AG20443 (cell line): ENCODE results near the gene GLIS1.

Experiments
- DNase-seq: peaks from one replicate; pipeline ENCODE4 v3.0.0; 2012; ENCODE audit warnings: low spot score, mixed read lengths

The GLIS1 gene

DNA sequence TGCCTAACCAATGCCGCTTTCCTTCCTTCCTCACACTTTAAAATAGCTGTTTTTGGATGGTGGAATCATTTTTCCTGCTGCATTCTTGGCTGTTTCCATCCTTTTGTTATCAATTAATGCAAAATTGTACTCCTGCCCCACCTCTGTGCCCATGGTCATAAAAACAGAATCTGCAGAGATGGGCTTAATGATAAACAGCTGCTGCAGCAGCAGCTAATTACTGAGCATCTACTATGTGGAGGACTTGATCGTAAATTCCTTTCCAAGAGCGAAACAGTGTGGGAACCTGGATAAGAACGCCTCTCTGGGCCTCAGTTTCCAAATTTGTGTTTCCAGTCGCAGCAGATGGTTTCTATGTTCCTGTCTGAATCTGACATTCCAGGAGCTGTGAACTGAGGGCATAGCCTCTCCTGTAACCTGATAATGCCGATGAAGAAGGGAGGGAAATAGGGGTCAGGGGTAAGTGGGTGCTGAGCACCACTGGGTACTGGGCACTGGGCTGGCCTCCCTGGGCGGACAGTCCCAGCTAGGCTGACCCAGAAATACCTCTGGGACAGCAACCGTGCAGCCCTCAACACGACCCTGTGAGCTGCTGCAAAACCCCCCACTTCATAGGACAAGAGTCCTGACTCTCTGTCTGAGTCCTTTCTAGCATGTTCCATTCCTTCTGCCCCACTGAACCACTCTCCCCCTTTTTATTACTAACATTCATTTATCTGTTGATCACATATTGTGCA, 158.1 kb downstream of the GLIS1 start:
- DNase-seq, result no peak

- DNase-seq, result no peak
These were observed 159.0 kb downstream of the GLIS1 start for GRCh38 chr1:53580009-53580400.

DNA sequence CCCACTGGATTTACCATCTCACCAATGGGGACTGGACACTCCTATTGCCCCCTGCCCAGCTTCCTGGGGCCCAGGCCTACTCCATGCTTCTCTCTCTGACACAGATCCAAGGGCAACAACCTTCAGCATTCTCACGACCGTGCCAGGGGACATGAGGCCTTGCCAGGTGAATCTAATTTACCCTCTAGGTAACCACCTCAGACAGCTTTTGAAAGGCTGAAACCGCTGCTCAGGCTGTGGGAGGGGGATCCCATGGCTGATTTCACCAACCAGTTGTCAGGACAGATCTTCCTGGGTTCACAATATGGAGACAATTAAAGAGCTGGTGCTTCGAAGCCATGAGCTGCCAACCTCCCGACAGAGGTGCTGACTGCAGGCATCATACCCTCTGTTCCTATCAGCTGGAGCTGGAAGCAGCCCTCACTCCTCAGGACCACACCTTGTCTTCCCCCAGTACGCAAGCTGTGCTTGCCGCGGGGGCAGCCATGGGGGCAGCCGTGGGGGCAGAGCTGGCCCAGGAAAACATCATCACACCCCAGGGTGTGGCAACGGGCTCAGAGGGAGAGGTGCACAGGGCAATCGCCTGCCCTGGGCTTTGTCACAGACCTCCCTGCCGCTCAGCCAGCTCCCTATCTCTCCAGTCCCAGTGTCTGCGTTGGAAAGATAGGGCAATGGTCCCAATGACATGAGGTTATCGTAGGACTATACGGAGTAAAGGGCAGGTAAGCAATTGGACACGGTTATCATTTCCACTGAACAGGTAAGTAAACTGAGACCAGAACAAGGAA, 159.5 kb downstream of the GLIS1 start:
- DNase-seq, result no peak

- DNase-seq, result no peak
These were observed 160.6 kb downstream of the GLIS1 start for GRCh38 chr1:53578358-53578757.

DNA sequence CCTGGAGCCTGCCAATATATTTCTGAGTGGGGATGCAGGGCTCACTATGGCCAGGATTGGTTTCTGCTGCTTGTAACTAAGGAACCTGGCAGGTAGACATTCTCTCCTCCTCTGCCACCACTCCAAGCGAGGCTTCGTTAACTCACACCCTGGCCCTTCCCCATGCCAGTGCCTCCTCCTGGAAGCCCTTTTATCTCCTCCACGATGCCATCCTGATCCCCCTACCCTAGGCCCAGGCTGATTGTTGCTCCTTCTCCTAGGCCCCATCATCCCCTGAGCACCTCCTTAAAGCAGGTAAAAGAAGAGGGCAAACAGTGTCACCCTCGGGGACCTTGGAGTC, 161.2 kb downstream of the GLIS1 start:
- DNase-seq, result no peak

- no peak for DNase-seq
These were observed 161.9 kb downstream of the GLIS1 start for GRCh38 chr1:53576866-53577760.

GRCh38 chr1:53576381-53576801, 162.6 kb downstream of the GLIS1 start:
- DNase-seq, result no peak

DNA sequence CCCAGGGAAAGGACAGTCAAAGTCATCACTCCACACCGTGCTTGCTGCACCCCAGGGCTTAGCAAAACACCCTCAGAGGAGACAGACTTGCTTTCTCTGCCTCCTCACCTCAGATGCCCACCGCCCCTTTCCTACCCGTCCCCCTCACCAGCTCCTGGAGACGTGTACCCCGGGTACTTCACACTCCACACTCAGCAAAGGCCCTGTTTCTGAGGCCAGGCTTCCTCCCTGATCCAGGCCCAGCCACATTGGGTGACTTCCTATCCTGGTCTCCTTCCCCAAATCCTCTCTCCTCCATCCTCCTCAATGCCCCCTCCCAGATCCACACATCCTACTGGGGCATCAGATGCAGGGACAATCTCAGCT, 163.0 kb downstream of the GLIS1 start:
- no peak for DNase-seq

- DNase-seq, result no peak
These were observed 163.6 kb downstream of the GLIS1 start for GRCh38 chr1:53575141-53575954.

GRCh38 chr1:53574621-53575020, 164.3 kb downstream of the GLIS1 start:
- DNase-seq, result no peak

GRCh38 chr1:53573931-53574330, 165.0 kb downstream of the GLIS1 start:
- DNase-seq, result no peak

DNA sequence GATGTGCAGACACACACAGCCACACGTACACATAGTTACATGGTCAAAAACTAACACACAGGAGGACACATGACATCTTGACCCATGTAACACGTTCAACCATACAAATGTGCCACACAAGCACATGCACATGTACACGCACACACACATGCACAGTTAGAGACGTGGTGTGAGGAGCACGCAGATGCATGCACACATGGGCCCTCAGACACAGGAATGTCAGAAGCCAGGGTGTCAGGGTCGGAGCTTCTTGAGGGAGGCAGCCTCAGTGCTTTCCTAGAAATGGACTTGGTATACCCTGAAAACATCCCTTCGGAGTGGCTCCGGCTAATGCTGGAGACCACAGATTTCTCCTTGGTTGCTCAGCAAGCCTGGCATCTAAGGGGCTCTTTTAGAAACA, 165.4 kb downstream of the GLIS1 start:
- no peak for DNase-seq

DNA sequence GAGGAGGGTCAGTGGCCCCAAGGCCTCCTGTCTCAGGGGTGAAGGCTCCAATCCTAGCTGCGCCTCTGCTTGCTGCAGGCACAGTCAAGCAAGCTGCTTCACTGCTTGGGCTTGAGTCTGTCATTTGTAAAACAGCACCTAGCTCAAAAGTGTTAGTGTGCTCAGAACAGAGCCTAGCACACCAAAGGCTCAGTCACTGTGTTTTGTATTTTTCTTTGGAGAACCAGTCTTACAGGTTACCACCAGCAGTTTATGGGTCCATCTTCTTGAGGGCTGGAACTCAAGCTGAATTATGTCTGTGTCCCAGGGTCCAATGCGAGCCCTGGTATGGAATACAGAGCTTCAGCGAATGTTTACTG, 166.2 kb downstream of the GLIS1 start:
- no peak for DNase-seq

- DNase-seq, result peak; percentile 88
These were observed 166.7 kb downstream of the GLIS1 start for GRCh38 chr1:53572065-53572814.

GRCh38 chr1:53568540-53568939, 170.4 kb downstream of the GLIS1 start:
- no peak for DNase-seq

DNA sequence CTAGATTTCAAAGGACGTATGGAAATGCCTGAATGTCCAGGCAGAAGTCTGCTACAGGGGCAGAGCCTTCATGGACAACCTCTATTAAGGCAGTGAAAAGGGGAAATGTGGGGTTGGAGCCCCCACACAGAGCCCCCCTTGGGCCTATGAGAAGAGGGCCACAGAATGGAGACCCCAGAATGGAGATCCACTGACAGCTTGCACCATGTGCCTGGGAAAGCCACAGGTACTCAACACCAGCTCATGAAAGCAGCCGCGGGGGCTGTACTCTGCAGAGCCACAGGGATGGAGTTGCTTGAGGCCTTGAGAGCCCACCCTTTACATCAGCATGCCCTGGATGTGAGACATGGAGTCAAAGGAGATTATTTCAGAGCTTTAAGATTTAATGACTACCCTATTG, 171.1 kb downstream of the GLIS1 start:
- no peak for DNase-seq

DNA sequence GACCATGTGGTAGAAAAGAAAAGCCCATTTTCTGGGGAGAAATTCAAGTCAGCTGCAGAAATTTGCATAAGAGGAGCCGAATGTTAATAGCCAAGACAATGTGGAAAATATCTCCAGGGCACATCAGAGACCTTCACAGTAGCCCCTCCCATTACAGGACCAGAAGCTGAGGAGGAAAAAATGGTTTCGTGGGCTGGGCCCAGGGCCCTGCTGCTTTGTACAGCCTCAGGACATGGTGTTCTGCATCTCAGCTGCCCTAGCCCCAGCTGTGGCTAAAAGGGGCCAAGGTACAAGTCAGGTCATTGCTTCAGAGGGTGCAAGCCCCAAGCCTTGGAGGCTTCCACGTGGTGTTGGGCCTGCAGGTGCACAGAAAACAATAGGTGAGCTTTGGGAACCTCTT, 171.5 kb downstream of the GLIS1 start:
- no peak for DNase-seq

GRCh38 chr1:53563611-53564010, 175.4 kb downstream of the GLIS1 start:
- DNase-seq, result no peak

GRCh38 chr1:53562981-53563379, 176.0 kb downstream of the GLIS1 start:
- DNase-seq, result no peak

DNA sequence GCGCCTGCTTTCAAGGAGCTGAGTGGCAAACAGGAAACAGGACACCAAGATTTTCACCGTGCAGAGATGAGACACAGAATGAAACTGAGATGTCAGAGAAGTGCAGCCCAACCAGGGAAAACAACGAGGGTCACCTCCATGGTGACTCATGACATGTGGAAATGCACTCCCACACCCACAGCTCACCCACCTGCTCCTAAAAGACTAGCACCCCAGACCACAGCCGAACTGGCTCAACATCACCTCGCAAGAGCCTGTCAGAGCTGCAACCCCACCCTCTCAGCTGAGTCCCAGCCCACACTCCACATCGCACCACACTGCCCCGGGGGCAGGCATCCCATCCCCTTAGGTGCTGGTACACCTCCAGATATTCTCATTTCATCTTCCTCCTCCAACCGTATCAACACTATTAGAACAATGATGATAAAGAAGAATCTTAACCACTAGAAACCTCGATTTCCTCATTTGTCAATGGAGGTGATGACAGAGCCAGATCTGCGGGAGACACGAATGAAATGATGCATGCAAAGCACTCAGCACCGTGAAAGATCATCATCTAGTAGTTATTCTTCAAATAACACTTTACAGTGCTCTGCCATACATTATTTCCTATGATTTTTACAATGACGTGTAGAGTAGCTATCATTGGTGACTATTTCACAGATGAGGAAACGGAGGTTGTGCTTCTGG, 176.5 kb downstream of the GLIS1 start:
- DNase-seq, result no peak
